Renal cortex interstitium (tissue), 11 donors: ENCODE measurements around the gene DPYD. TPM values are rescaled to one million over a fixed set of nuclear protein-coding genes. Genes with fewer than 3 reads are reported as not detected.
"Not testable (repeated sequence)": the region's sequence is repeated elsewhere in the genome, so short reads cannot be mapped to it uniquely, and the experiment has no call there.

Source experiments
- DNase-seq, 11 donors: peaks; one replicate each; pipeline ENCODE4 v3.0.0-alpha.2; 2013; ENCODE audit warnings: low read depth in 9 of 11, low spot score in 4 of 11; ENCODE audit errors: extremely low read depth in 1 of 11
- polyA plus RNA-seq, 3 donors: library from polyadenylated mRNA; unstranded; fragments of 120-200 nt; gene quantifications; one replicate each; pipeline ENCODE4 v1.2.1, GENCODE V29; 2013; ENCODE audit not compliant: insufficient read length in 3 of 3

Gene DPYD
- polyA plus RNA-seq, 3 donors = 11.6 to 13.0 (median 13.0) TPM

- DNase-seq = no peak
Measured at GRCh38 chr1:97372531-97372930, 548.3 kb downstream of the DPYD start.

- no peak for DNase-seq
Measured at GRCh38 chr1:97368296-97368695, 552.5 kb downstream of the DPYD start.

GRCh38 chr1:97366984-97367383 is 553.9 kb downstream of the DPYD start:
- no peak for DNase-seq

- no peak for DNase-seq
Measured at GRCh38 chr1:97365026-97365425, 555.8 kb downstream of the DPYD start.

GRCh38 chr1:97364086-97364485 is 556.7 kb downstream of the DPYD start:
- no peak for DNase-seq

- no peak for DNase-seq
Measured at GRCh38 chr1:97356309-97356708, 564.5 kb downstream of the DPYD start.

GRCh38 chr1:97352936-97353382 is 567.9 kb downstream of the DPYD start:
- DNase-seq = peak in 3 of 11 donors; percentile 2 to 12 (median 5)

- no peak for DNase-seq
Measured at GRCh38 chr1:97351846-97352245, 569.0 kb downstream of the DPYD start.

GRCh38 chr1:97350662-97351061 is 570.2 kb downstream of the DPYD start:
- DNase-seq = no peak

- no peak for DNase-seq
Measured at GRCh38 chr1:97350241-97350640, 570.6 kb downstream of the DPYD start.

GRCh38 chr1:97349794-97350193 is 571.0 kb downstream of the DPYD start:
- DNase-seq = not testable (repeated sequence)

- no peak for DNase-seq
Measured at GRCh38 chr1:97348599-97349265, 572.1 kb downstream of the DPYD start.

GRCh38 chr1:97340951-97341350 is 579.9 kb downstream of the DPYD start:
- no peak for DNase-seq

GRCh38 chr1:97338347-97338746 is 582.5 kb downstream of the DPYD start:
- no peak for DNase-seq

GRCh38 chr1:97337250-97338030 is 583.4 kb downstream of the DPYD start:
- no peak for DNase-seq

GRCh38 chr1:97334454-97334853 is 586.4 kb downstream of the DPYD start:
- DNase-seq = no peak

GRCh38 chr1:97332716-97333115 is 588.1 kb downstream of the DPYD start:
- no peak for DNase-seq

- DNase-seq = no peak
Measured at GRCh38 chr1:97331165-97331564, 589.7 kb downstream of the DPYD start.

GRCh38 chr1:97314685-97315084 is 606.1 kb downstream of the DPYD start:
- no peak for DNase-seq

GRCh38 chr1:97308131-97308530 is 612.7 kb downstream of the DPYD start:
- DNase-seq = no peak

GRCh38 chr1:97307568-97307967 is 613.3 kb downstream of the DPYD start:
- DNase-seq = no peak
